SK-N-SH (cell line): ENCODE data around the gene MYB.

Experiments used
- FOXM1 ChIP-seq: IDR thresholded peaks from 2 replicates; pipeline ENCODE4 v1.4.0; 2012; ENCODE audit warnings: low read depth, mild to moderate bottlenecking
- MXI1 ChIP-seq: IDR thresholded peaks from 2 replicates; pipeline ENCODE4 v1.6.1; 2012; ENCODE audit warnings: mild to moderate bottlenecking, low read depth, low read length, improper control_type of control experiment
- POLR2AphosphoS5 ChIP-seq: IDR thresholded peaks from 2 replicates; pipeline ENCODE4 v1.6.1; 2012; ENCODE audit warnings: low read depth, low read length
- RAD21 ChIP-seq: IDR thresholded peaks from 2 replicates; pipeline ENCODE4 v1.6.1; 2012; ENCODE audit warnings: mild to moderate bottlenecking, low read length
- TF ChIP-seq, protein P1 (sequence below): fragments of 150-350 bp; IDR thresholded peaks from 2 replicates; pipeline ENCODE4 v1.6.1; 2016; ENCODE audit warnings: mild to moderate bottlenecking, low read depth, low read length
- TF ChIP-seq, protein P2 (sequence below): fragments of 150-350 bp; IDR thresholded peaks from 2 replicates; pipeline ENCODE4 v1.6.1; 2017; ENCODE audit warnings: antibody characterized with exemption, low read length, low read depth, borderline replicate concordance
- TF ChIP-seq, protein P3 (sequence below): fragments of 200-600 bp; sonication (generic); IDR thresholded peaks from 2 replicates; pipeline ENCODE4 v1.6.1; 2017; ENCODE audit warnings: antibody characterized with exemption, mild to moderate bottlenecking, moderate library complexity

DNA sequence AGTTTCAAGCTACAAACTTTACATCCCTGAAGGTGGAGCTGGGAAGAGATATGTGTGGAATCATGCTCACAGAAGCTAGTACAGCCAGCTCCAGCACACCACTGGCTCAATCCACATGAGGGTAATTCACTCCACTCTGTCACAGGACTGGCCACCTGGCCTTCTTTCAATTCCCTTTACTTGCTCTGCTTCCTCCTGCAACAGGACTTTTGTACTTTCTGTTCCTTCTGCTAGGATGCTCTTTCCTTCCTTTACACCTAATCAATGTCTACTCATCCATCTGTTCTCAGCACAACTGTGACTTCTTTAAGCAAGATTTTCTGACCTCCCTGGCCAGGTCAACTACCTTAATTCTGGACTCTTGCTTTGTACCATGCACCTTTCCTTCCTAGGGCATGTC is 39.4 kb upstream of the MYB start:
- TF ChIP-seq MXI1 (no peak), POLR2AphosphoS5 (no peak), RAD21 (no peak), FOXM1 (no peak)
- TF ChIP-seq, protein P1, sequence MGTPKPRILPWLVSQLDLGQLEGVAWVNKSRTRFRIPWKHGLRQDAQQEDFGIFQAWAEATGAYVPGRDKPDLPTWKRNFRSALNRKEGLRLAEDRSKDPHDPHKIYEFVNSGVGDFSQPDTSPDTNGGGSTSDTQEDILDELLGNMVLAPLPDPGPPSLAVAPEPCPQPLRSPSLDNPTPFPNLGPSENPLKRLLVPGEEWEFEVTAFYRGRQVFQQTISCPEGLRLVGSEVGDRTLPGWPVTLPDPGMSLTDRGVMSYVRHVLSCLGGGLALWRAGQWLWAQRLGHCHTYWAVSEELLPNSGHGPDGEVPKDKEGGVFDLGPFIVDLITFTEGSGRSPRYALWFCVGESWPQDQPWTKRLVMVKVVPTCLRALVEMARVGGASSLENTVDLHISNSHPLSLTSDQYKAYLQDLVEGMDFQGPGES: no peak
- TF ChIP-seq, protein P2, sequence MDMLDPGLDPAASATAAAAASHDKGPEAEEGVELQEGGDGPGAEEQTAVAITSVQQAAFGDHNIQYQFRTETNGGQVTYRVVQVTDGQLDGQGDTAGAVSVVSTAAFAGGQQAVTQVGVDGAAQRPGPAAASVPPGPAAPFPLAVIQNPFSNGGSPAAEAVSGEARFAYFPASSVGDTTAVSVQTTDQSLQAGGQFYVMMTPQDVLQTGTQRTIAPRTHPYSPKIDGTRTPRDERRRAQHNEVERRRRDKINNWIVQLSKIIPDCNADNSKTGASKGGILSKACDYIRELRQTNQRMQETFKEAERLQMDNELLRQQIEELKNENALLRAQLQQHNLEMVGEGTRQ: no peak
- TF ChIP-seq, protein P3, sequence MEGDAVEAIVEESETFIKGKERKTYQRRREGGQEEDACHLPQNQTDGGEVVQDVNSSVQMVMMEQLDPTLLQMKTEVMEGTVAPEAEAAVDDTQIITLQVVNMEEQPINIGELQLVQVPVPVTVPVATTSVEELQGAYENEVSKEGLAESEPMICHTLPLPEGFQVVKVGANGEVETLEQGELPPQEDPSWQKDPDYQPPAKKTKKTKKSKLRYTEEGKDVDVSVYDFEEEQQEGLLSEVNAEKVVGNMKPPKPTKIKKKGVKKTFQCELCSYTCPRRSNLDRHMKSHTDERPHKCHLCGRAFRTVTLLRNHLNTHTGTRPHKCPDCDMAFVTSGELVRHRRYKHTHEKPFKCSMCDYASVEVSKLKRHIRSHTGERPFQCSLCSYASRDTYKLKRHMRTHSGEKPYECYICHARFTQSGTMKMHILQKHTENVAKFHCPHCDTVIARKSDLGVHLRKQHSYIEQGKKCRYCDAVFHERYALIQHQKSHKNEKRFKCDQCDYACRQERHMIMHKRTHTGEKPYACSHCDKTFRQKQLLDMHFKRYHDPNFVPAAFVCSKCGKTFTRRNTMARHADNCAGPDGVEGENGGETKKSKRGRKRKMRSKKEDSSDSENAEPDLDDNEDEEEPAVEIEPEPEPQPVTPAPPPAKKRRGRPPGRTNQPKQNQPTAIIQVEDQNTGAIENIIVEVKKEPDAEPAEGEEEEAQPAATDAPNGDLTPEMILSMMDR: no peak
